K562 (cell line): ENCODE data around the gene ZFHX2. TPM values are rescaled to one million over a fixed set of nuclear protein-coding genes. Genes with fewer than 3 reads are reported as not detected.

Experiments
- ATAC-seq: fragments of 200-7000 bp; cut with Tn5 transposase; 3 replicates; pipeline ENCODE4 v1.9.1; 2020; ENCODE audit warnings: moderate library complexity
- BruUV-seq: library from RNA; stranded (reverse); fragments of 400-500 nt; replicated peaks from 2 replicates; lab custom pipeline; 2021; lab: Mats Ljungman, UMichigan
- CTCF ChIA-PET: fragments of 300-600 bp; formaldehyde crosslinking; extraction: SDS; loops from one replicate; lab custom pipeline; 2021; ENCODE audit warnings: low intra/inter-chr PET ratio; lab: Yijun Ruan, JAX
- POLR2A ChIA-PET: fragments of 300-600, 350-650 bp; sonication (Branson Sonifier 250); formaldehyde crosslinking; extraction: SDS; loops from one replicate; lab custom pipeline; 2021; ENCODE audit warnings: antibody characterized with exemption, inconsistent platforms; lab: Yijun Ruan, JAX
- DNase-seq, 4 experiments: peaks; one replicate each; pipeline versions ENCODE4 v3.0.0 to v3.0.0-alpha.2; 2011 to 2018; ENCODE audit warnings: low spot score in 3 of 4, mixed read lengths in 3 of 4; ENCODE audit errors: extremely low read depth in 1 of 4
- FAIRE-seq: peaks from 2 replicates; lab custom pipeline; 2011; peaks lifted over from hg19 to GRCh38; lab: Jason Lieb, UNC
- H2AFZ ChIP-seq: 2 replicates; pipeline ENCODE4 v1.6.0; 2011; ENCODE audit warnings: low read depth, low read length, control low read depth, inconsistent platforms
- H3K27ac ChIP-seq: fragments of 200-600 bp; 3 replicates; pipeline ENCODE4 v1.8.0; 2011; ENCODE audit warnings: low read depth, mild to moderate bottlenecking, control low read depth, inconsistent platforms, low read length, moderate library complexity, mixed read lengths; ENCODE audit errors: extremely low read depth
- H3K27me3 ChIP-seq, 2 experiments: fragments of 300-600 bp in 1 of 2; 2 replicates in 1 of 2; 3 replicates in 1 of 2; pipeline versions ENCODE4 v1.6.0 to v1.8.0; 2011; ENCODE audit warnings: inconsistent platforms in 2 of 2, low read length in 2 of 2, mild to moderate bottlenecking in 1 of 2, mixed read lengths in 1 of 2, moderate library complexity in 1 of 2; ENCODE audit not compliant: control insufficient read depth in 2 of 2, insufficient read depth in 2 of 2
- H3K36me3 ChIP-seq: fragments of 300-600 bp; 3 replicates; pipeline ENCODE4 v1.8.0; 2011; ENCODE audit warnings: mild to moderate bottlenecking, low read length, inconsistent platforms; ENCODE audit not compliant: control insufficient read depth, insufficient read depth
- H3K4me1 ChIP-seq, 2 experiments: fragments of 200-600 bp in 1 of 2; replicated peaks in 1 of 2; 2 replicates in 1 of 2; 3 replicates in 1 of 2; pipeline versions ENCODE4 v1.5.1 to v1.8.0; 2011; ENCODE audit warnings: inconsistent platforms in 2 of 2, low read length in 2 of 2, mild to moderate bottlenecking in 1 of 2, mixed read lengths in 1 of 2, moderate library complexity in 1 of 2; ENCODE audit not compliant: control insufficient read depth in 2 of 2, insufficient read depth in 2 of 2
- H3K4me2 ChIP-seq: 2 replicates; pipeline ENCODE4 v1.6.1; 2011; ENCODE audit warnings: low read length, control low read depth, inconsistent platforms, mixed read lengths; ENCODE audit not compliant: insufficient read depth
- H3K4me3 ChIP-seq: fragments of 200-600 bp; sonication (generic), shearing (Covaris generic); 2 replicates; pipeline ENCODE4 v1.5.1; 2016; ENCODE audit warnings: control low read depth, inconsistent platforms
- H3K79me2 ChIP-seq: fragments of 200-600 bp; 3 replicates; pipeline ENCODE4 v1.8.0; 2011; ENCODE audit warnings: low read length, inconsistent platforms; ENCODE audit not compliant: control insufficient read depth, insufficient read depth
- H3K9ac ChIP-seq, 2 experiments: 2 replicates each; pipeline versions ENCODE4 v1.6.0 to v1.6.1; 2011; ENCODE audit warnings: low read depth in 2 of 2, low read length in 2 of 2, control low read depth in 1 of 2, inconsistent platforms in 1 of 2, mild to moderate bottlenecking in 1 of 2, mixed read lengths in 1 of 2; ENCODE audit not compliant: insufficient read depth in 1 of 2
- H3K9me1 ChIP-seq: one replicate; pipeline ENCODE4 v1.6.0; 2011; ENCODE audit warnings: inconsistent platforms, mild to moderate bottlenecking, low read length, moderate library complexity; ENCODE audit not compliant: control insufficient read depth, insufficient read depth
- H3K9me3 ChIP-seq: replicated peaks from 2 replicates; pipeline ENCODE4 v1.5.1; 2011; ENCODE audit warnings: low read depth, low read length, inconsistent platforms; ENCODE audit not compliant: control insufficient read depth, insufficient read depth
- H4K20me1 ChIP-seq: replicated peaks from 2 replicates; pipeline ENCODE4 v1.6.1; 2011; ENCODE audit warnings: low read length, inconsistent platforms, mixed read lengths; ENCODE audit not compliant: control insufficient read depth, insufficient read depth
- BRD9 ChIP-seq: fragments of 450-650 bp; IDR thresholded peaks from 2 replicates; pipeline ENCODE4 v1.6.1; 2018; ENCODE audit warnings: low read depth; ENCODE audit not compliant: partially characterized antibody
- GTF2F1 ChIP-seq: IDR thresholded peaks from 2 replicates; pipeline ENCODE4 v1.6.1; 2011; ENCODE audit warnings: low read depth, low read length, improper control_type of control experiment
- RBM39 ChIP-seq: fragments of 200-400 bp; formaldehyde crosslinking; optimal IDR thresholded peaks from 2 replicates; pipeline ENCODE3; 2018; ENCODE audit warnings: low read depth, low read length
- SAP30 ChIP-seq: fragments of 200-600 bp; sonication (generic); IDR thresholded peaks from 2 replicates; pipeline ENCODE4 v1.6.1; 2012; ENCODE audit warnings: borderline replicate concordance, low read depth, mild to moderate bottlenecking, moderate library complexity, low read length, control low read depth, inconsistent platforms; ENCODE audit not compliant: insufficient read depth, poor library complexity, severe bottlenecking
- THAP12 ChIP-seq: fragments of 250-450 bp; sonication (Bioruptor Pico); IDR thresholded peaks from 2 replicates; pipeline ENCODE4 v1.9.0; 2021; ENCODE audit warnings: mild to moderate bottlenecking, inconsistent platforms
- TRIM24 ChIP-seq, 2 experiments: fragments of 450-650 bp; IDR thresholded peaks; 2 replicates each; pipeline ENCODE4 v1.6.1; 2016
- WGBS: fragments of 100-300 bp; shearing (Covaris generic); methylation state at CpG from one replicate; pipeline ENCODE4 v1.1.6; 2016; ENCODE audit warnings: low coverage, mixed read lengths; ENCODE audit not compliant: insufficient coverage; ENCODE audit errors: missing lambda C conversion rate; 5-methylcytosine and 5-hydroxymethylcytosine counted together
- in situ Hi-C: fragments of 300-500 bp; cut with MboI; formaldehyde crosslinking; loops from 4 replicates; pipeline ENCODE4 v1.15.0; 2018; ENCODE audit warnings: inconsistent platforms, mixed read lengths
- intact Hi-C: fragments of 100-400 bp; cut with micrococcal nuclease; formaldehyde crosslinking; loops from 2 replicates; pipeline ENCODE4 v1.14.2; 2022
- polyA plus RNA-seq, 8 experiments: library from polyadenylated mRNA; depleted of rRNA in 4 of 8; stranded (reverse) in 5 of 8; unstranded in 3 of 8; fragments of >200 nt; fragmentation: Nextera tagmentation in 2 of 8; fragmentation: Illumina TruSeq in 1 of 8; extraction: Ambion mirVana in 2 of 8; extraction: Trizol in 1 of 8; gene quantifications; 2 replicates each; pipeline versions ENCODE4 v1.2.1 to v1.2.3, GENCODE V29; 2011 to 2014; ENCODE audit warnings: inconsistent platforms in 1 of 8, missing spikeins in 1 of 8
- total RNA-seq, 7 experiments: library from RNA; depleted of rRNA in 6 of 7; stranded (reverse); fragments of >200 nt in 6 of 7; fragmentation: Illumina TruSeq in 2 of 7; extraction: Trizol in 2 of 7; gene quantifications; 2 replicates each; pipeline versions ENCODE4 v1.2.1 to v1.2.3, GENCODE V29; 2011 to 2021; ENCODE audit warnings: low replicate concordance in 1 of 7
- TF ChIP-seq, protein P1 (sequence below), 2 experiments: IDR thresholded peaks; 2 replicates each; pipeline ENCODE4 v1.6.1; 2011; ENCODE audit warnings: borderline replicate concordance in 1 of 2, control low read depth in 1 of 2, low read depth in 1 of 2, low read length in 1 of 2, mild to moderate bottlenecking in 1 of 2, mixed read lengths in 1 of 2, moderate library complexity in 1 of 2; ENCODE audit not compliant: insufficient read depth in 1 of 2, insufficient read length in 1 of 2, poor library complexity in 1 of 2, severe bottlenecking in 1 of 2; ENCODE audit errors: extremely low read depth in 1 of 2
- TF ChIP-seq, protein P2 (sequence below): fragments of 250-450 bp; sonication (Bioruptor Pico); IDR thresholded peaks from 2 replicates; pipeline ENCODE4 v1.4.0; 2020; ENCODE audit warnings: borderline replicate concordance

The ZFHX2 gene
- total and polyA plus RNA-seq, 9 of the 15 experiments (the other 6 are each of a cell fraction or from before 2014, with no cell fraction given) = 0.06 to 0.11 (median 0.11) TPM; not detected in 4

GRCh38 chr14:23561873-23562821 is 10.6 kb upstream of the ZFHX2 start:
- no TSS peak for BruUV-seq
- TF ChIP-seq BRD9 (no peak), SAP30 (no peak), RBM39 (no peak), TRIM24 (IDR thresholded peaks at IDR 0.05) (no peak), THAP12 (no peak), GTF2F1 (no peak)
- TF ChIP-seq, protein P1, sequence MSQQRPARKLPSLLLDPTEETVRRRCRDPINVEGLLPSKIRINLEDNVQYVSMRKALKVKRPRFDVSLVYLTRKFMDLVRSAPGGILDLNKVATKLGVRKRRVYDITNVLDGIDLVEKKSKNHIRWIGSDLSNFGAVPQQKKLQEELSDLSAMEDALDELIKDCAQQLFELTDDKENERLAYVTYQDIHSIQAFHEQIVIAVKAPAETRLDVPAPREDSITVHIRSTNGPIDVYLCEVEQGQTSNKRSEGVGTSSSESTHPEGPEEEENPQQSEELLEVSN (IDR thresholded peaks at IDR 0.05; ENCODE audit: borderline replicate concordance in 1 of 2, extremely low read depth in 1 of 2, insufficient read depth in 1 of 2, insufficient read length in 1 of 2, low read depth in 1 of 2, low read length in 1 of 2, poor library complexity in 1 of 2, severe bottlenecking in 1 of 2) = no peak
- TF ChIP-seq, protein P2, sequence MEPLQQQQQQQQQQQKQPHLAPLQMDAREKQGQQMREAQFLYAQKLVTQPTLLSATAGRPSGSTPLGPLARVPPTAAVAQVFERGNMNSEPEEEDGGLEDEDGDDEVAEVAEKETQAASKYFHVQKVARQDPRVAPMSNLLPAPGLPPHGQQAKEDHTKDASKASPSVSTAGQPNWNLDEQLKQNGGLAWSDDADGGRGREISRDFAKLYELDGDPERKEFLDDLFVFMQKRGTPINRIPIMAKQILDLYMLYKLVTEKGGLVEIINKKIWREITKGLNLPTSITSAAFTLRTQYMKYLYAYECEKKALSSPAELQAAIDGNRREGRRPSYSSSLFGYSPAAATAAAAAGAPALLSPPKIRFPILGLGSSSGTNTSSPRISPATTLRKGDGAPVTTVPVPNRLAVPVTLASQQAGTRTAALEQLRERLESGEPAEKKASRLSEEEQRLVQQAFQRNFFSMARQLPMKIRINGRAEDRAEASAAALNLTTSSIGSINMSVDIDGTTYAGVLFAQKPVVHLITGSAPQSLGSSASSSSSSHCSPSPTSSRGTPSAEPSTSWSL = no peak

More at GRCh38 chr14:23561873-23562821, 10.6 kb upstream of the ZFHX2 start:
- Histone ChIP-seq H3K36me3 (peaks cover 70% of the 10 kb centered on the region; the same call in 2 of the 3 replicates), H3K9me3 (no peaks in the 10 kb centered on the region), H3K4me2 (no peak overlapping the region), H3K27ac (no peak overlapping the region), H2AFZ (no peak overlapping the region), H3K9ac (peak overlapping the region in 1 of 2 experiments; percentile 48; a peak in 1 of 4 replicates), H3K9me1 (no peaks in the 10 kb centered on the region), H3K27me3 (no peaks in the 10 kb centered on the region), H3K4me3 (no peak overlapping the region), H3K79me2 (peaks cover 9% of the 10 kb centered on the region; the same call in 2 of the 3 replicates), H4K20me1 (0 out of 2 replicates have a peak, but pooled peaks cover 3% of the 10 kb centered on the region), H3K4me1 (peaks cover 5 to 7% of the 10 kb centered on the region in 2 experiments; a peak in 3 of 5 replicates)
- POLR2A ChIA-PET = interaction anchor here (0.6 to 1.0 kb wide), 3 partner anchors 11 to 209 kb away, joined by 3 read pairs; partner anchors contain the start of gene SLC22A17
- no peak for DNase-seq
- in situ Hi-C loops = loop anchor here (10.0 kb wide), 1 partner anchor 297 kb away; no protein-coding TSS in a partner anchor
- ATAC-seq = no peak
- CTCF ChIA-PET = interaction anchor here (0.7 to 2.5 kb wide), 4 partner anchors 83 to 441 kb away, joined by 4 to 22 read pairs (median 6); no protein-coding TSS in a partner anchor
- 90% methylated on average over 8 of the region's 15 CpGs for WGBS
- intact Hi-C loops = loop anchor here (5.0 kb wide), 1 partner anchor 440 kb away; no protein-coding TSS in a partner anchor
- no peak for FAIRE-seq
